UCSD-AML1 (cell line): ENCODE results near the gene PHACTR1.
"Not testable (repeated sequence)": the region's sequence is repeated elsewhere in the genome, so short reads cannot be mapped to it uniquely, and the experiment has no call there.

Experiments used
- DNase-seq: peaks from one replicate; lab custom pipeline; 2025; ENCODE audit not compliant: unreplicated experiment; lab: John Stamatoyannopoulos, UW

PHACTR1 gene

DNA sequence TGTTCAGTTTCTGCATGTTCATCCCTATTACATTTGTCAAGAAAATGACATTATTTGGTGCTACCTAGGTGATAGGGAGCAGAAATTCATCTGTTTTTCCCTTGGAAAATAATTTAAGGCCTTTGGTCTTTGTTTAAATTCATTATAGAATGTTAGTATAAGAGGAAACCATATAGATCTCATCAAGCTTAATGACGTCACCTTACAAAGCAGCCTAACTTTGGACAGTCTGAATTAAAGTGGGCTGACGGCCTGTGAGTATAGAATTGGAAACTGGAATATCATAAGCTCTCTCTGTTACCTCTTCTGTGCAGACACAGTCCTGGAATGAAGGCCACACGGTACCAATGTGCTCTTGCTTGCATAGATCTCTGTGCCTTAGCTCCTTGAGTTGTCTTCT, 503.7 kb downstream of the PHACTR1 start:
- no peak for DNase-seq

GRCh38 chr6:13222048-13222447, 505.5 kb downstream of the PHACTR1 start:
- DNase-seq: no peak

DNA sequence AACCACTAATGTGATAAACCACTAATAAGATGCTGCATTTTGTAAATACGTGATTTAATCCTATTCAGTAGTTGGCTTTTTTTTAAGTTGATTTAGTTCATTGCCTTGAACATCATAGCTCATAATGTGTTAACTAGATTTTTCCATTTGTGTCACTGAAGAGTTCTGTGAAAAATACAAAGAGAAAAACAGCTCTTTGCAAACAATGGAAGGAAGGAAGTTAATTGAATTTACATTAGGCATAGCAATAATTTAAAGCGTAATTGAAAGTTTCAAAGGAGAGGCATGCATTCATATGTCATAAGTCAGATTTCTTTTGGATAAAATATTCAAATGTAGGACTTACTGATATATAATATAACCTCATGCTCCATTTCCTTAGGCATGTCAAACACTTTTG, 509.5 kb downstream of the PHACTR1 start:
- no peak for DNase-seq

- no peak for DNase-seq
Observed at GRCh38 chr6:13228264-13229204, 512.0 kb downstream of the PHACTR1 start.

DNA sequence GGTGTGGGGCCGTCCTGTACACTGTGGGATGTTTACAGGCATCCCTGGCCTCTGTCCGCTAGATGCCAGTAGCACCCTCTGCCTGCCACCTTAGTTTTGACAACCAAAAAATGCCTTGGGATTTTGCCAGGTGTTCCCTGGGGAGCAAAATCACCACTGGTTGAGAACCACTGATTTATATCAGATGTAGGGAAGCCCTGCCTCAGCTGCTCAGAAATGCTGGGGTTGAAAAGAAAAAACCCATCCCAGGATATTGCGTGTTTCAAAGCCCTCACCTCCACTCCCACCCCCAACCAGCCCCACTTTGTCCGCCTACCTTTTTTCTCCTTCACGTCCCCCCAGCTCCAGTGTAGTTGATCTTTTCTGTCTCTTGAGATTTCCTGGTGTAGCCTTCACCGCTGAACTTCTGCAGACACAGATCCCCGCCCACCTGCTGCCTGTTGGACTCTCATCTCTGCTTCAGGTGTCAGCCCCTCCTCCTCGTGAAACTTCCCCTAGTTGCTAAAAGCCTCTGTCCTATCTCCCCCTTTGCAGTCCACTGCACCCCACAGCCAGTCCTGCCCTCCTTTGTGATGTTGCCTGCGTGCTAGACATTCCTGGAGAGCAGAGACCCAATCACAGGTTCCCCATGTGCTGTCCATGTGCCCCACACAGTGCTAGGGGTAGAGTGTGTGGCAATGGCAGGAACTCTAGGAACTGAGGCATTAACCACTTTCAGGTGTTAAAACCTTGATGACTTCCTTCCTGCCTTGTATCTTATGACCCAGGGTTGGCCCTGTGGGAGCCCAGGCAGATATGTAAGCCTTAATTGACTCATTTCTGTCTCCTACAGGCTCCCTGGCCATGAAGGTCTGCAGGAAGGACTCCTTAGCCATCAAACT, 512.9 kb downstream of the PHACTR1 start:
- DNase-seq: no peak

- no peak for DNase-seq
Observed at GRCh38 chr6:13233106-13233505, 516.5 kb downstream of the PHACTR1 start.

- no peak for DNase-seq
Observed at GRCh38 chr6:13234130-13234529, 517.6 kb downstream of the PHACTR1 start.

- no peak for DNase-seq
Observed at GRCh38 chr6:13235339-13235738, 518.8 kb downstream of the PHACTR1 start.

GRCh38 chr6:13237318-13237717, 520.8 kb downstream of the PHACTR1 start:
- no peak for DNase-seq

DNA sequence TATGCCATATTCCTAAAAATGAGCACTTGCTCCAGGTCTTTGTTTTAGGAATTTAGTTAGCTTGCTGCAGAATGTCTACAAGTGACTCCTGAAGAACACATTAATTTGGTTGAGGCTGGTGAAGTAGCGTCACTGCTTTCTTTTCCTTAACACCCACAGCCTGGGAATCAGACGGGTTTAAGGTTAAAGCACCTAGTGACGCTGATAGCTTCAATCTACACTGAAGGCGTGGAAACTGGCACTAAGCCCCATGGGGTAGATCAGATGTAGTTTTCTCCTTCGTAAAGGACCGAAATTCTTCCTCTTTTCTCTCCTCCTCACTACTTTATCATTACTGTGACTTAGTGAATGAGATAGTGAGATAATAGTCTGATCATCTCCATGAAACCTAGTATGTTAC, 521.5 kb downstream of the PHACTR1 start:
- no peak for DNase-seq

GRCh38 chr6:13238640-13239216, 522.2 kb downstream of the PHACTR1 start:
- DNase-seq: no peak

GRCh38 chr6:13239530-13240455, 523.2 kb downstream of the PHACTR1 start:
- DNase-seq: no peak

- no peak for DNase-seq
Observed at GRCh38 chr6:13241364-13241763, 524.8 kb downstream of the PHACTR1 start.

DNA sequence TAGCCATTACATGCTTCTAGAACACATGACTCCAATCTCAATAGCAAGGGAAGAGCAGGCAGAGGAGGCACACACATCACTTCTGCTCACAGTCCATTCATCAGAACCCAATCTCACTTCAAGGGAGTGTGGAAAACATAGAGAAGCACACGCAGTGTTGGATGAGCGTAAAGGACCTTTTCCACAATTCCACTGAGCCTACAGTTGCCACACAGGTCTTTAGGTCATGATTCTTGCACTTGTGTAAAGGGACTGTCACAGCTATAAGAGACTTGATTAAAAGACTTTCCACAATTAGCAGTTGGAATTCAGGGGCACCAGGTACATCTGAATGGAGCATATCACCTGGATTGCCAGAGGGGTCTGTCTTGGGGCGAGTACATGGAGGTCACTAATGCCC, 525.6 kb downstream of the PHACTR1 start:
- no peak for DNase-seq

GRCh38 chr6:13242590-13242989, 526.0 kb downstream of the PHACTR1 start:
- DNase-seq: no peak

GRCh38 chr6:13243033-13243432, 526.5 kb downstream of the PHACTR1 start:
- no peak for DNase-seq

DNA sequence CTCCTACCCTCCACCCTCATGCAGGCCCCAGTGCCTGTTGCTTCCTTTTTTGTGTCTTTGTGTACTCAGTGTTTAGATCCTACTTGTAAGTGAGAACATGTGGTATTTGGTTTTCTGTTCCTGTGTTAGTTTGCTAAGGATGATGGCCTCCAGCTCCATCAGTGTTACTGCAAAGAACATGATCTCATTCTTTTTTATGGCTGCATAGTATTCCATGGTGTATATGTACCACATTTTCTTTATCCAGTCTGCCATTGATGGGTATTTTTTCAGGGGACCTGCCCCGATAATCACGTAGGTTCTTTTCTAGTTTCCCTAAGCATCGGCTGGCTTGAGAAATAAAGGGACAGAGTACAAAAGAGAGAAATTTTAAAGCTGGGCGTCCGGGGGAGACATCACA, 527.2 kb downstream of the PHACTR1 start:
- not testable (repeated sequence) for DNase-seq

GRCh38 chr6:13247627-13248026, 531.1 kb downstream of the PHACTR1 start:
- DNase-seq: no peak

- DNase-seq: no peak
Observed at GRCh38 chr6:13248053-13248452, 531.5 kb downstream of the PHACTR1 start.

- no peak for DNase-seq
Observed at GRCh38 chr6:13248584-13248985, 532.0 kb downstream of the PHACTR1 start.
